ENCODE results near the gene GCNT3.

GCNT3 gene, protein sequence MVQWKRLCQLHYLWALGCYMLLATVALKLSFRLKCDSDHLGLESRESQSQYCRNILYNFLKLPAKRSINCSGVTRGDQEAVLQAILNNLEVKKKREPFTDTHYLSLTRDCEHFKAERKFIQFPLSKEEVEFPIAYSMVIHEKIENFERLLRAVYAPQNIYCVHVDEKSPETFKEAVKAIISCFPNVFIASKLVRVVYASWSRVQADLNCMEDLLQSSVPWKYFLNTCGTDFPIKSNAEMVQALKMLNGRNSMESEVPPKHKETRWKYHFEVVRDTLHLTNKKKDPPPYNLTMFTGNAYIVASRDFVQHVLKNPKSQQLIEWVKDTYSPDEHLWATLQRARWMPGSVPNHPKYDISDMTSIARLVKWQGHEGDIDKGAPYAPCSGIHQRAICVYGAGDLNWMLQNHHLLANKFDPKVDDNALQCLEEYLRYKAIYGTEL

DNA sequence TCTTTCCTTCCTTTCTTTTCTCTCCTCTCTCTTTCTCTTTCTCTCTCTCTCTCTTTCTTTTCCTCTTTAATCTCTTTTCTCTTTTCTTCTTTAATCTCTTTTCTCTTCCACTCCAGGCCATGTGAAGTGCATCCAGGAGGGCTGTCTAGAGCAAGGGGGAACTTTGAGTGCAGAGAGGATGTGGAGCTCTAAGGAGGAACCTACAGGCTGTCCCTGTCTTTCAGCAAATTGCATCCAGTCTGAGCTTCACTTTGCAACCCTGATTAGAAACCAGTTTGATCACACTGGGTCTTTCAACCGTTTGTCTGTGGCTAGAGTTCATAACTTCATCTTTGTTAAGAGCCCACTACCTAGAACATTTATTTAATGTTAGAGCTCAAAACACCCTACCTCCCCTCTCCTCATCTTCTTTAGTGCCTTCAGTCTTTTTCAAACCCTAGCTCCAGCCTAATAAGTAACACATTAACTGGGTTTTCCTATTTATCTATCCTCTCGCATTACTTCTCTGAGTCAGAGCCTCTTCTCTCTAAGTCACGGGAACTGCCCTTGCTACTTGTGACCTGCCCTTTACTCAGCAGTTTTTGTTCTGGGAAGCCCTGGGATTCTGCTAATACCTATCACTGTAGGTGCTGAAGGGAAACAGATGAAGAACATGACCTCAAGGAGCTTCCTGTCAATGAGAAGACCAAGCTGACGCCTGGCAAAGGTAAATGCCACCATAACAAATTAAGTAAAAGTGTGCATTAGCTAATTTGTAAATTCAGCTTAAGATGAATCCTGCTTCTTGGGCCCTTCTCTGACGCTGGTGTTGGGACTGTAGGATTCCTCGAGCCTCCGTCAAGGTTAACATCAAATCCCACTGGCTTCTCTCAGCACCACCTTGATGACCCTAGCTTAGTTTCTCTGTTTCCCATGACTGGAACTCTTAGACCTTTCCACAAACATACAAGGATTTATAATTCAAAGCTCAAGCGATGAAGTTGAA, at the start of gene GCNT3:
Gene GCNT3, plus strand, starts transcription at position 508 of the 985 bp plus-strand sequence. CDS start 6,456 bp downstream, outside the sequence.
- DNase-seq: no peak

DNA sequence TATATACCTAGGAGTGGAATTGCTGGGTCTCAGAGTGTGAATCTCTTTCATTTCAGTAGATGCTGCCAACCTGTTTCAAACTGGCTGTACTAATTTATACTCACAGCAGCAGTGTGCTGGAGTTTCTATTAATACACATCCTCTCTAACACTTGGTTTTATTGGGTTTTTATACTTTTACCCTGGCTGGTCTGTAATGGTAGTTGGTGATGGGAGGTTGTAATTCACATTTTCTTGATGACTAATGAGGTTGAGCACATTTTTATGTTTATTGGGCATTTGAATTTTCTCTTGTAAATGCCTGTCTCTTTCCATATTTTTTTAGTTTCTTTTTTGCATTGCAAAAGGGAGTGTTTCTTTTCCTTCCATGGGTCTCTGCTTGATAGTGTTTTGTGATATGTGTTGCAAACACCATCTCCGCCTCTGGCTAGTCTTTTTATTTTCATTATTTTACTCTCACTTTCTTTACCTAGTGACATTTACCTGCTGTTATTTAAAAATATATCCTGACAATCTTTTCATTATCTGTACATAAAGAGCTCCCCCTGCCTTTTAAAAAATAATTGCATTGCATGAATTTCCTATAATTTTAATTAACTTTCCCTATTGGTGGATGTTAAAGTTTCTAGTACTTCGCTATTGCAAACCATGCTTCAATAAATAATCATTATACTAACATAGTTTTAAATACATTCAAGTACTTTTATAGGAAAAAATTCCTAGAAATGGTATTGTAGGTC, 49.0 kb upstream of the GCNT3 start:
- DNase-seq: no peak

DNA sequence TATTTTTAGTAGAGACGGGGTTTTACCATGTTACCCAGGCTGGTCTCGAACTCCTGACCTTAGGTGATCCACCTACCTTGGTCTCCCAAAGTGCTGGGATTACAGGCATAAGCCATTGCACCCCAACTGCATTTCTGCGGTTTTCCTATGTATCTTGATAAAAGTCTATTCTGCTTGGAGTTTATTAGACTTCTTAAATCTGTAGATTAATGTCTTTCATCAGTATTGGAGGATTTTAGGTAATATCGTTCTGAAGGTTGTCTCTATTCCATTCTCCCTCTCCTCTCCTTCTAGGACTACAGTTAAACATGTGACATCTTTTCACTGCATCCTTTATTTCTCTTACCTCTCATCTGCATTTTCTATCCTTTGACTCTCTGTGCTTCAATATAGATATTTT, 46.3 kb upstream of the GCNT3 start:
- no peak for DNase-seq

DNA sequence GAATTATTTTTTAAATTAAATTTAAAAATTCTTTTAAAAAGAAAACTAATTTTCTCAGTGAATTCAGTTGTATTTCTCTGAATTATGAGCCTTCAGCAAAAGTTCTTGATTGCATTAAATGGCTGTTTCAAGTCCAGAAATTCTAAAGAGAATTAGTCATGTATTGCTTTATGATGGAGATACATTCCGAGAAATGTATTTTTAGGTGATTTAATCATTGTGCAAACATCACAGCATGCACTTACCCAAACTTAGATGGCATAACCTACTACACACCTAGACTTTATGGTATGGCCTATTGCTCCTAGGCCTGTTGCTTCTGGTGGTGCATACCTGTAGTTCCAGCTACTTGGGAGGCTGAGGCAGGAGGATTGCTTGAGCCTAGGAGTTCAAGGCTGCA, 44.3 kb upstream of the GCNT3 start:
- no peak for DNase-seq

DNA sequence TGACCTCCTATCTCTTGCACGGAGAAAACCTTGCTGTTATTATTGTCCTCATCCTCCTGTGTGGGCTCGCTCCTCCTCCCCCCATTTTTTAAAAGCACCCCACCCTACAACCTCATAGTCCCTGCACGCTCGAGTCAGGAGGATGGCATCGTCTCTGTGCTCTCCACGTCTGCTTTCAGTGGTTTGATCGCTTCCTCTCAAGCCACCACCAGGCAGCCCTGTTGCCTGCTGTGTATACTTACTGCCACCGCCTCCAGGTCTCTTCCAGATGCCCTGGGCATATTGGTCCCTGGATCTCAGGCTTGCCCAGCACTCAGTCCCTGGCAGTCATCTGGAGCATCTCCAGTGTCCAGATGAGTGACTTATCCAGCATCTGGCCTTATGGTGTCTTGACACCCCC, 42.1 kb upstream of the GCNT3 start:
- DNase-seq: no peak

DNA sequence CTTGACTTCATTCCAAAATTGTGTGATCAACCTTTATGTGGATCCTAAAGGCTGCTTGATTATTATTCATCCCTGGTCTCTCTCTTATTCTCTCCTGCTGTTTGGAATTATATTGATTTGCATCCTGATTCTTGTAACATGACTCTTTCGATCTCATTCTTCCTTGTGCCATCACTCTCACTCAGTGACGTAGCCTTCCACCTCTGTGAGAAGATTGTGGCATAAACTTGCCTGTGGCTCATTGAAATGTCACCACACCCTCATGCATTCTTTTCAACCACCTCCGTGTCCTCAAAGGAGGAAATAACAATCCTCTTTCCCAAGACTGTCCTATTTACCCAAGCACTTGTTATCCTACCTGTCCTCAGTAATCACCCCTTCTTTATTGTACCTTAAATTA, 41.3 kb upstream of the GCNT3 start:
- no peak for DNase-seq

DNA sequence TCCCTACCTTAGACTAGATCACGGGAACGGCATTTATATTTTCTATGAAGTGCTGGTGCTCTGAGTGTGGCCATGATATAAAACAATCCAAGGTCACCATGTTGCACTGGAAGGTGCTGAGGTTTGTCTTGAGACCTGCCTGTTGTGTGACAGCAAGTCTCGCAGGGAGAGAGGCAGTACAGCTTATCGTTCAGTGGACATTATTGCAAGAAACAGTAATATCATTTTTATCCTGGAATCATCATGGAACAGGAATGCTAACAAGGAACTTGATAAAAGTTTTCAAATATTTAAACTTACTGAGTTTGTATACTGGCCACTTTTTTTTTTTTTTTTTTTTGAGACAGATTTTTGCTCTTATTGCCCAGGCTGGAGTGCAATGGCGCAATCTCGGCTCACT, 40.0 kb upstream of the GCNT3 start:
- no peak for DNase-seq

DNA sequence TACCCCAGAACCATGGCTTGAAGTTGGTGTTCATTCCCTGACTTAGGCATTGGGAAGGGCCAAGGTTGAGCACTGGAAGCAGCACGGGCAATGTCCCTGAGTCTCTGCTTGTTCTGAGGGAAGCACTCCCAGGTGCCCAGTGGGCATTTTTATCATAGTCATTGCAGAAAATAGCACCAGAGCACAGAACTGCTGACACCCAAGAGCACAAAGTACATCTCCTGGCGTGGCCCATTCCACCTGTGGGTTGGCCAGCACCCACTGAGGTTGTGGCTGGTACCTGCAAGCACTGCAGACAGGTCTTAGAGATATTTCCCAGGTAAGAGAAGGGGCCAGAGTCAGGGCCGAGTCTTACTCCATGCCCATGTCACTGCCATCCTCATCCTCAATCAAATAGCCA, 28.5 kb upstream of the GCNT3 start:
- no peak for DNase-seq

DNA sequence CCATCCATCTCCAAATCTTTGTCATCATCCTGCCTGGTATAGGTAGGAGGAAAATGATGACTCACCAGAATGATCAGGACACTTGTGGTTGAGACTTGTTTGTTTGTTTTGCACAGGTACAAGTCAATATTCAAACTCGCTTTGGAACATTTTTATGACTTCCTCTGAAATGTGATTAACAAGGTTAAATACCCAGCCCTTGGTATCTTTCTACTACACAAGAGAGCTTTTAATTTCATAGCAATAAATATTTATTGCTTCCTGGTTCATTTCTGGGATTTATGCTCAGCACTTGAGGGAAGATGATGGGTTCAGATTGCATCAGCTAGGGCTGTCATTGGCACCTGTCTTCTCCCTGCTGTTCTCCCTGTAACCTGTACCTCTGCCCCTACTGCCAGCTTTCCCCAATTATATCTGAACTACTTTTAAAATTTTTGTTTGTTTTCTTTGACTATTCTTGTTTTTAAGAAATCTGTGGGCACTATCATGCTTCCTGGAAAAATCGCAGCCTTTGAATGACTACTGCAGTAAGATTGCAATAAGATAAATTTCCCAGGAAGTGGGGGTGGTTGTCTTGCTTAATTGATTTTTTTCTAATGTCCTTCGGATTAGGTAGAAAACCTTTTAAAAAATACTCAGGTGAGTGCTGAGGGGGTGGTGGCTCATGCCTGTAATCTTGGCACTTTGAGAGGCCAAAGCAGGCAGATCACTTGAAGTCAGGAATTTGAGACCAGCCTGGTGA, 24.3 kb upstream of the GCNT3 start:
- no peak for DNase-seq

DNA sequence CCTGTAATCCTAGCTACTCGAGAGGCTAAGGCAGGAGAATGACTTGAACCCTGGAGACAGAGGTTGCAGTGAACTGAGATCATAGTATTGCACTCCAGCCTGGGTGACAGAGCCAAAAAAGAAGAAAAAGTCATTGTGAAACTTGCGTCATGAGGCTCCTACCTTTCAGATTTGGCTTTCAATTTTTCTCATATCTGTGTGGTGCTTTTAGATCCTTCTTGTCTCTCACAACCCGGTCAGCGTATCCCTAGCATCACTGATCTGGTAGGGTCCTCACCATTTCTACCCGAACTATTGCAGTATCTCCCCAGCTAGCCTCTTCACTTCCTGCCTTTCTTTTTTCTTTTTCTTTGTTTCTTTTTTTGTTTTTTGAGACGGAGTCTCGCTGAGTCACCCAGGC, 21.6 kb upstream of the GCNT3 start:
- DNase-seq: no peak

DNA sequence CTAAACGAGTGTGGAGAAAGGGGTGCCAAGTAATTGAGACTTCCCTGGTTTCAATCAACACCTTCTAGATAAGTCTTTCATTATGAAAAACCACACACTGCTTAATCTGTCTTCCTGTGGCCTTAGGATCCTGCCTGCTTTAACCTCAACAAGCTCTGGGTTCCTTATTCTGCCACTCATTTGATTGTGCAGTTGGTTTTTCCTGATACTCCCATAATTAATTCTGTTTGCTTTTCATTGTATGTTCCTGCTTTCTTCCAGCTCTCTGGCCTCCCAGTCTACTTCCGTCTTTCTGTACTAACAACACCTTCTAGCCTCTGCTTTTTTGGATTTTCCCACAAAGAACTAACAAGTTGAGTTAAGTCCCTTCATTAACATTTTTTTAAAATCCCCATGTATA, 20.2 kb upstream of the GCNT3 start:
- DNase-seq: no peak

DNA sequence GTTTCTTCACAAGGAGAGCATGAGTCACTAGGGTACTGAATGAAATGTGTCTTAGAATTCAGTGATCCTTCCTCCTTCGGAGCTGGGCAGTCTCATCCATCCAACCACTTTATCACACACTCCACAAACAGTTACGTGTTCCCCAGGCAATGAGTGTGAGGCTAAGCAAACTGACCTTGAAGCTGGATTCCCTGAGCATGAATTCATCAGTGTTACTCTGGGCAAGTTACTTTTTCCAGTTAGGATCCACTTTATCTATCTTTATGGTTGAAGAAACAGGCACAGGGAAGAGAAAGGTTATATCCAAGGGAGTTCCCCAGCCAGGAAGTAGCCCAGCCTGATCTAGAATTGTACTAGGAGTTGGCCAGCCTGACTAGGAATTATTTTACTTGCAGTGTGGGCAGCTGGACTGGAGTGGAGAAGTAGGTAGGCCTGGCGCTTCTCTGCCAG, 17.1 kb upstream of the GCNT3 start:
- DNase-seq: no peak

DNA sequence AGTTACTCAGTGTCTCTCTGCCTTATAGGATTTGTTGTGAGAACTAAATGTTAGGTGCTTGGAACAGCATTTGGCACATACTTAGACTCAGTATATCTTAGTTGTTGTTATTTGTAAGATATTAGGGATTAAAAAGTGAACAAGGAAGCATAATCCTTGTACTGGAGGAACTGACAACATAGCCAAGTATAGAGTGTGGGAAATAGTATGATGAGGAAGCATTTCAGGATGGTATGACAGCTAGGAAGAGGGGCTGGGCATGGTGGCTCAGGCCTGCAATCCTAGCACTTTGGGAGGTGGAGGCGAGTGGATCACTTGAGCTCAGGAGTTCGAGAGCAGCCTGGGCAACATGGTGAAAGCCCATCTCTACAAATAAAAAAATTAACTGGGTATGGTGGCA, 16.6 kb upstream of the GCNT3 start:
- no peak for DNase-seq

DNA sequence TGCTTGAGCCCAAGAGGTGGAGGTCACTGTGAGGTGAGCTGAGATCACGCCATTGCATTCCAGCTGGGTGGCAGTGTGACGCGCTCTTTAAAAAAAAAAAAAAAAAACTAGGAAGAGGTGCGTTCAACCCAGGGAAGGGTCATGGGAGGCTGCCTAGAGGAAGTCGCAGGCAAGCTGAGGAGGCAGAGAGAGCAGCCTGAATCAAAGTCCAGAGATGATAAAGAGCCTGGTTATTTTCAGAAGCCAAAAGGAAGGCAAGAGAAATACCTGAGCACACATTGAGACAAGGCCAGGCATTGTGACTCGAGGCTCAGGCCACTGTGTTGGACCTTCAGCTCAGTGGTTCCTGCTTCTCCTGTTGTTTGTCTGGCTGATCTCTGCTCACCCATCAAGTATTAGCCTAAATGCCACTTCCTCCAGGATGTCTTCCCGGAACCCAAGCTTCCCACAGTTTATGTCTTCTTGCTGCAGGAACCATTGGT, 16.1 kb upstream of the GCNT3 start:
- DNase-seq: no peak

DNA sequence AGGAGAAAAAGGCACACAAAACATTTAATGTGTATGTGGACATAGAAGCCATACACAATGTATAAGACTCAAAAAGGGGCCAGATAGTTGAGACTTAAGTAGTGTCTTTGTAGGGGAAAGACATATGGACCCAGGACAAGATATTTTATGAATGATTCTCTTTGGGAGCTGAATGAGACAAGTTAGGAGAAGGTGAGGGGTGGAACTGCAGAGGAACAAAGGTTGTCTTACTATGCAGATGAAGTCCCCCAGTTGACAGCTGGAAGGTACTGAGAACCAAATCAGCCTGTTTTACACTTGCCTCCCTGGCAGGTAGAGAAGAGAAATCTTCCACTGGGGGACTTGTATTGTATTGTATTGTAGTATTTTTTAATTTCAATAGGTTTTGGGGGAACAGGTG, 14.9 kb upstream of the GCNT3 start:
- DNase-seq: no peak

DNA sequence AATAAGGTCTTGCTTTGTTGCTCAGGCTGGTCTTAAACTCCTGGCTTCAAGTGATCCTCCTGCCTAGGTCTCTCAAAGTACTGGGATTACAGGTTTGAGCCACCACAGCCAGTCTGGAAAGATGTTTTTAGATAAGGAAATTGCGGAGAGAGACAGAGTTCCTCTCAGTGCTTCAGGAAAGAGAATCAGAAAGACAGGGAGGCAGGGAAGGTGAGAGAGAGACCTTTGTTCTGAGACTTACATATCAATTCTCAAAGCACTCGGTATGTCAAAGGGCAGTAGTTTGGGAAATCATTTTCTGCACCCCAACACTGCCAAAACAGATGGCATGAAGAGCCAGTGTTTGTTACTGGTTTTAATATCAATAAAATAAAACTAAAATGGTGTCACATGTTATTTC, 13.1 kb upstream of the GCNT3 start:
- DNase-seq: no peak

DNA sequence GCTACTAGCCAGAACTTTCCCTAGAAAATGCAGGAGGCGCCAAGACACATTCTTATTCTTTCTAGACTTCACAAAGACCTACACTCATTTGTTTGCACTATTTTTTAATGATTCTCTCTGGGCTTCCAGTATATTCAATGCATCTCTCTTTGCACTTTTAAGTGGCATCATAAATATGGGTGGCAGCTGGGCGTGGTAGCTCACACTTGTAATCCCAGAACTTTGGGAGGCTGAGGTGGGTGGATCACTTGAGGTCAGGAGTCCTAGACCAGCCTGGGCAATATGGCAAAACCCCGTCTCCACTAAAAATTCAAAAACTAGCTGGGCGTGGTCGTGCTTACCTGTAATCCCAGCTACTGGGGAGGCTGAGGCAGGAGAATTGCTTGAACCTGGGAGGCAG, 5.6 kb upstream of the GCNT3 start:
- no peak for DNase-seq

DNA sequence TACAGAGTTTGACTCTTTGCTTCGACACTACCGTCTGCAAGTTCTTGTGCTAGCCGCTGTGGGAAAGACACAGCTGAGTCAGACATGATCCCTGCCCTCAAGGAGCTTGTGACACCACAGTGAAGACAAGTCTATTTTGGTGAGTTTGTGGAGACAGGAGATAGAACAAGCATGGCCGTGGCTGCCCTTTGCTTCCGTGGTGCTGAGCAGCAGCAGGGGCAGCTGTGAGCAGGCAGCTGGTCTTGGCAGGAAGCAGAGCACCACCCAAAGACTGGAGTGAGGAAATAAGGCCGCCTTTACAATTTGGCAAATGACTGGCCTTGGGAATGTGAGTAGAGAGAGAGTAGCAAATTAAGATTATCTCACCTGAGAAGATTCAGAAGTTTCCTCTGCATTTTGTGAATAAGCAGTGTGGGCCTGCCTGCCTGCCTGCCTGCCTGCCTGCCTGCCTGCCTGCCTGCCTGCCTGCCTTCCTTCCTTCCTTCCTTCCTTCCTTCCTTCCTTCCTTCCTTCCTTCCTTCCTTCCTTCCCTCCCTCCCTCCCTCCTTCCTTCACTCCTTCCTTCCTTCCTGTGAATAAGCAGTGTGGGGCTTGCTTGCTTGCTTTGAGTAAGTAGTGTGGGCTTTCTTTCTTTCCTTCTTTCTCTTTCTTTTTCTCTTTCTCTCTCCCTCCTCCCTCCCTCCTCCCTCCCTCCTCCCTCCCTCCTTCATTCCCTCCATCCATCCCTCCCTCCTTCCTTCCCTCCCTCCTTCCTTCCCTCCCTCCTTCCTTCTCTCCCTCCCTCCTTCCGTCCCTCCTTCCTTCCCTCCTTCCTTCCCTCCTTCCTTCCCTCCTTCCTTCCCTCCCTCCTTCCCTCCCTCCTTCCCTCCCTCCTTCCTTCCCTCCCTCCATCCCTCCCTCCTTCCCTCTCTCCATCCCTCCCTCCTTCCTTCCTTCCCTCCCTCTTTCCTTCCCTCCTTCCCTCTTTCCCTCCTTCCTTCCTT, 1.6 kb upstream of the GCNT3 start:
- peak; percentile 18 for DNase-seq

DNA sequence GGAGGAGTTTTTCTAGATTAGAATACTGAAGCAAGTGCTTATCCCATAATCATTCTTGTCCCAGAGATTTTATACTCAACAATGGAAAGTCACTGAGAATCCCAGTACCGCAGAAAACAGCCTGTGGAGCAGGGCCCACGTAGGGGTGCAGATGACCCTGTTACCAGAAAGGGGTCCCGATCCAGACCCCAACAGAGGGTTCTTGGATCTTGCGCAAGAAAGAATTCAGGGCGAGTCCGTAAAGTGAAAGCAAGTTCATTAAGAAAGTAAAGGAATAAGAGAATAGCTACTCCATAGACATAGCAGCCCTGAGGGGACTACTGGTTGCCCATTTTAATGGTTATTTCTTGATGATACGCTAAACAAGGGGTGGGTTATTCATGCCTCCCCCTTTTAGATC, 2.6 kb downstream of the GCNT3 start:
- no peak for DNase-seq

DNA sequence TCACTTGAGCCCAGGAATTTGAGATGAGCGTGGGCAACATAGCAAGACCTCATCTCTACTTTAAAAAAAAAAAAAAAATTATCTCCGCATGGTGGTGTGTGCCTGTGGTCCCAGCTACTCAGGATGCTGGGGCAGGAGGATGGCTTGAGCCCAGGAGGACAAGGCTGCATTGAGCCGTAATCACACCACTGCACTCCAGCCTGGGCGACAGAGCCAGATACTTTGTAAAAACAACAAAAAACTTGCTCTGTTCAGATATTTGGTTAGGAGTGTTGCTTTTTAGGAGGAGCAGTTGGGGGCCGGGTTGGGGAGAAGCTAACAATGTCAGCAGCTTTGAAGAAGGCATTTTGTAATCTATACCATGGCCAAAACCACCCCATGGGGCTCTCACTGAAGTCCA, 4.1 kb downstream of the GCNT3 start:
- DNase-seq: no peak

DNA sequence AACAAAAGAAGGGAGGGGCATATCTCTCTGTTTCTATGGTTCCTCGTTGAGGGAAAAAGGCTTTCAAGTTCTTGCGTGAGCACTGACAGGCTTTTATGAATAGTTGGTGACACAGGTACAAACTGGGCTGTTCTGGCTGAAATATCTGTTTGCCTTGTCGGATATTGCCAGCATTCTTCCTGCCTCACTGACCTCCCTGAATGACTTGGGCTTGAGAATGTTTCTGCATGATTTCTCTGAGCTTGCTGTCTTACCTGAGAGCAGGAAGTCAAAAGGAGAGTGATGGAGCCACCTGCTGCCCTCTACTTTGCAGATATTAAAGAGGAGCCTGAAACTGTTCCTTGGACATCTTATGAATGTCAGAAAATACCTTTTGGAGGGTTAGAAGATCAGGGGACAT, 4.8 kb downstream of the GCNT3 start:
- DNase-seq: peak; percentile 27
